Activated CD8-positive, alpha-beta memory T cell treated with anti-CD3 and anti-CD28 coated beads for 4 hours (primary cell): ENCODE measurements around the gene MLLT3.

Source experiments
- DNase-seq, 2 donors: peaks; one replicate each; pipeline ENCODE4 v3.0.0-alpha.2; 2020; ENCODE audit warnings: low read depth in 2 of 2

The MLLT3 gene

GRCh38 chr9:20625003-20625349 is 2.7 kb upstream of the MLLT3 start:
- DNase-seq, result no peak

GRCh38 chr9:20624201-20625002 is 2.1 kb upstream of the MLLT3 start:
- DNase-seq, result no peak

- DNase-seq, result no peak
These were observed 1.4 kb upstream of the MLLT3 start for GRCh38 chr9:20623748-20624124.

- DNase-seq, result no peak
These were observed 885 bp upstream of the MLLT3 start for GRCh38 chr9:20623021-20623747.

GRCh38 chr9:20621471-20622329 is 599 bp downstream of the MLLT3 start:
- no peak for DNase-seq

- DNase-seq, result no peak
These were observed 1.4 kb downstream of the MLLT3 start for GRCh38 chr9:20620650-20621470.

GRCh38 chr9:20619487-20620200 is 2.7 kb downstream of the MLLT3 start:
- DNase-seq, result no peak

- DNase-seq, result no peak
These were observed 3.9 kb downstream of the MLLT3 start for GRCh38 chr9:20618361-20618802.

- DNase-seq, result no peak
These were observed 5.5 kb downstream of the MLLT3 start for GRCh38 chr9:20616808-20617207.

- no peak for DNase-seq
These were observed 7.6 kb downstream of the MLLT3 start for GRCh38 chr9:20614602-20615216.

GRCh38 chr9:20611691-20612287 is 10.5 kb downstream of the MLLT3 start:
- no peak for DNase-seq

GRCh38 chr9:20610591-20610990 is 11.7 kb downstream of the MLLT3 start:
- DNase-seq, result no peak

- DNase-seq, result no peak
These were observed 13.7 kb downstream of the MLLT3 start for GRCh38 chr9:20608582-20608981.

GRCh38 chr9:20606652-20607051 is 15.6 kb downstream of the MLLT3 start:
- DNase-seq, result no peak

- no peak for DNase-seq
These were observed 17.7 kb downstream of the MLLT3 start for GRCh38 chr9:20604562-20604961.

- DNase-seq, result no peak
These were observed 18.6 kb downstream of the MLLT3 start for GRCh38 chr9:20603524-20604268.

GRCh38 chr9:20601292-20601691 is 21.0 kb downstream of the MLLT3 start:
- DNase-seq, result no peak

GRCh38 chr9:20599195-20599594 is 23.1 kb downstream of the MLLT3 start:
- no peak for DNase-seq

- no peak for DNase-seq
These were observed 23.9 kb downstream of the MLLT3 start for GRCh38 chr9:20598367-20598766.
